ENCODE measurements around the gene RXFP4. TPM values are rescaled to one million over a fixed set of nuclear protein-coding genes. Genes with fewer than 3 reads are reported as not detected.
A peak's percentile ranks its signal among the peaks of the same experiment; 100 is the strongest.

The RXFP4 gene
- total and polyA plus RNA-seq, 2 of the 13 experiments (the other 11 are each of a cell fraction or from before 2014, with no cell fraction given): 0.38 to 1.4 TPM

DNA sequence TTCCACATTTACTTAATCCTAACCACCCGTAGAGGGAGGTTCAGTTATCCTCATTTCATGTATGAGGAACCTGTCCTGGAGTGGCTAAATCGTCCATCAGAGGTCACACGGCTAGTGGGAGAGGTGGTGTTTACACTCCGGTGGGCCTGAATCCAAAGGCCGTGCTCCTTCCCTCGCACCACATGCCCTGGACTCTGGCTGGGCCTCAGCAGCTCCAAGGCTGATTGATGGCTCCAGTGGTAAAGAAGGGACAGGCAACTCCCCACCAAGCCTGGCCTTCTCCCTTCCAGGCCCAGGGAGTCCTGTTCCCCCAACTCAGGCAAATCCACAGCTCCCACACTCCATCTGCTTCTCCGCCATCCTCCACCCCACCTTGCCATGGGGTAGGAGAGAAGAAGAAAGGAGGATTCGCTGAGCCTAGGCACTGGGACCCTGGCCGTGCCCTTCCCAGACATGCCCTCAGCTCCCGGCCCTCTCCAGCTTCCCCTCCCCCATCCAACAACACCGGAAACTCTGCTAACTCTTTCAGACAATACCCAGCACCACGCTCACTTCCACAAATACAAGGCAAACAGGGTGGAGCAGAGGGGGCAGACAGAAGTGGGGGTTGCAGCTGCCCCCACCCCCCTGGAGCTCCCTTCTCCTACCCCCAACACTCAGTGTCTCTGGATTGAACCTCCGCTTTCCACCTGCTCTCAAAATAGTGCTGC is 26.1 kb downstream of the RXFP4 start (continued):
- TF ChIP-seq, protein P1, sequence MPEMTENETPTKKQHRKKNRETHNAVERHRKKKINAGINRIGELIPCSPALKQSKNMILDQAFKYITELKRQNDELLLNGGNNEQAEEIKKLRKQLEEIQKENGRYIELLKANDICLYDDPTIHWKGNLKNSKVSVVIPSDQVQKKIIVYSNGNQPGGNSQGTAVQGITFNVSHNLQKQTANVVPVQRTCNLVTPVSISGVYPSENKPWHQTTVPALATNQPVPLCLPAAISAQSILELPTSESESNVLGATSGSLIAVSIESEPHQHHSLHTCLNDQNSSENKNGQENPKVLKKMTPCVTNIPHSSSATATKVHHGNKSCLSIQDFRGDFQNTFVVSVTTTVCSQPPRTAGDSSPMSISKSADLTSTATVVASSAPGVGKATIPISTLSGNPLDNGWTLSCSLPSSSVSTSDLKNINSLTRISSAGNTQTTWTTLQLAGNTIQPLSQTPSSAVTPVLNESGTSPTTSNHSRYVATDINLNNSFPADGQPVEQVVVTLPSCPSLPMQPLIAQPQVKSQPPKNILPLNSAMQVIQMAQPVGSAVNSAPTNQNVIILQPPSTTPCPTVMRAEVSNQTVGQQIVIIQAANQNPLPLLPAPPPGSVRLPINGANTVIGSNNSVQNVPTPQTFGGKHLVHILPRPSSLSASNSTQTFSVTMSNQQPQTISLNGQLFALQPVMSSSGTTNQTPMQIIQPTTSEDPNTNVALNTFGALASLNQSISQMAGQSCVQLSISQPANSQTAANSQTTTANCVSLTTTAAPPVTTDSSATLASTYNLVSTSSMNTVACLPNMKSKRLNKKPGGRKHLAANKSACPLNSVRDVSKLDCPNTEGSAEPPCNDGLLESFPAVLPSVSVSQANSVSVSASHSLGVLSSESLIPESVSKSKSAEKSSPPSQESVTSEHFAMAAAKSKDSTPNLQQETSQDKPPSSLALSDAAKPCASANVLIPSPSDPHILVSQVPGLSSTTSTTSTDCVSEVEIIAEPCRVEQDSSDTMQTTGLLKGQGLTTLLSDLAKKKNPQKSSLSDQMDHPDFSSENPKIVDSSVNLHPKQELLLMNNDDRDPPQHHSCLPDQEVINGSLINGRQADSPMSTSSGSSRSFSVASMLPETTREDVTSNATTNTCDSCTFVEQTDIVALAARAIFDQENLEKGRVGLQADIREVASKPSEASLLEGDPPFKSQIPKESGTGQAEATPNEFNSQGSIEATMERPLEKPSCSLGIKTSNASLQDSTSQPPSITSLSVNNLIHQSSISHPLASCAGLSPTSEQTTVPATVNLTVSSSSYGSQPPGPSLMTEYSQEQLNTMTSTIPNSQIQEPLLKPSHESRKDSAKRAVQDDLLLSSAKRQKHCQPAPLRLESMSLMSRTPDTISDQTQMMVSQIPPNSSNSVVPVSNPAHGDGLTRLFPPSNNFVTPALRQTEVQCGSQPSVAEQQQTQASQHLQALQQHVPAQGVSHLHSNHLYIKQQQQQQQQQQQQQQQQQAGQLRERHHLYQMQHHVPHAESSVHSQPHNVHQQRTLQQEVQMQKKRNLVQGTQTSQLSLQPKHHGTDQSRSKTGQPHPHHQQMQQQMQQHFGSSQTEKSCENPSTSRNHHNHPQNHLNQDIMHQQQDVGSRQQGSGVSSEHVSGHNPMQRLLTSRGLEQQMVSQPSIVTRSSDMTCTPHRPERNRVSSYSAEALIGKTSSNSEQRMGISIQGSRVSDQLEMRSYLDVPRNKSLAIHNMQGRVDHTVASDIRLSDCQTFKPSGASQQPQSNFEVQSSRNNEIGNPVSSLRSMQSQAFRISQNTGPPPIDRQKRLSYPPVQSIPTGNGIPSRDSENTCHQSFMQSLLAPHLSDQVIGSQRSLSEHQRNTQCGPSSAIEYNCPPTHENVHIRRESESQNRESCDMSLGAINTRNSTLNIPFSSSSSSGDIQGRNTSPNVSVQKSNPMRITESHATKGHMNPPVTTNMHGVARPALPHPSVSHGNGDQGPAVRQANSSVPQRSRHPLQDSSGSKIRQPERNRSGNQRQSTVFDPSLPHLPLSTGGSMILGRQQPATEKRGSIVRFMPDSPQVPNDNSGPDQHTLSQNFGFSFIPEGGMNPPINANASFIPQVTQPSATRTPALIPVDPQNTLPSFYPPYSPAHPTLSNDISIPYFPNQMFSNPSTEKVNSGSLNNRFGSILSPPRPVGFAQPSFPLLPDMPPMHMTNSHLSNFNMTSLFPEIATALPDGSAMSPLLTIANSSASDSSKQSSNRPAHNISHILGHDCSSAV (CRISPR knock-in tag; IDR thresholded peaks at IDR 0.05; ENCODE audit: borderline replicate concordance): no peak
- TF ChIP-seq, protein P2, sequence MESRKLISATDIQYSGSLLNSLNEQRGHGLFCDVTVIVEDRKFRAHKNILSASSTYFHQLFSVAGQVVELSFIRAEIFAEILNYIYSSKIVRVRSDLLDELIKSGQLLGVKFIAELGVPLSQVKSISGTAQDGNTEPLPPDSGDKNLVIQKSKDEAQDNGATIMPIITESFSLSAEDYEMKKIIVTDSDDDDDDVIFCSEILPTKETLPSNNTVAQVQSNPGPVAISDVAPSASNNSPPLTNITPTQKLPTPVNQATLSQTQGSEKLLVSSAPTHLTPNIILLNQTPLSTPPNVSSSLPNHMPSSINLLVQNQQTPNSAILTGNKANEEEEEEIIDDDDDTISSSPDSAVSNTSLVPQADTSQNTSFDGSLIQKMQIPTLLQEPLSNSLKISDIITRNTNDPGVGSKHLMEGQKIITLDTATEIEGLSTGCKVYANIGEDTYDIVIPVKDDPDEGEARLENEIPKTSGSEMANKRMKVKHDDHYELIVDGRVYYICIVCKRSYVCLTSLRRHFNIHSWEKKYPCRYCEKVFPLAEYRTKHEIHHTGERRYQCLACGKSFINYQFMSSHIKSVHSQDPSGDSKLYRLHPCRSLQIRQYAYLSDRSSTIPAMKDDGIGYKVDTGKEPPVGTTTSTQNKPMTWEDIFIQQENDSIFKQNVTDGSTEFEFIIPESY (CRISPR knock-in tag; IDR thresholded peaks at IDR 0.05): no peak
- TF ChIP-seq, protein P3, sequence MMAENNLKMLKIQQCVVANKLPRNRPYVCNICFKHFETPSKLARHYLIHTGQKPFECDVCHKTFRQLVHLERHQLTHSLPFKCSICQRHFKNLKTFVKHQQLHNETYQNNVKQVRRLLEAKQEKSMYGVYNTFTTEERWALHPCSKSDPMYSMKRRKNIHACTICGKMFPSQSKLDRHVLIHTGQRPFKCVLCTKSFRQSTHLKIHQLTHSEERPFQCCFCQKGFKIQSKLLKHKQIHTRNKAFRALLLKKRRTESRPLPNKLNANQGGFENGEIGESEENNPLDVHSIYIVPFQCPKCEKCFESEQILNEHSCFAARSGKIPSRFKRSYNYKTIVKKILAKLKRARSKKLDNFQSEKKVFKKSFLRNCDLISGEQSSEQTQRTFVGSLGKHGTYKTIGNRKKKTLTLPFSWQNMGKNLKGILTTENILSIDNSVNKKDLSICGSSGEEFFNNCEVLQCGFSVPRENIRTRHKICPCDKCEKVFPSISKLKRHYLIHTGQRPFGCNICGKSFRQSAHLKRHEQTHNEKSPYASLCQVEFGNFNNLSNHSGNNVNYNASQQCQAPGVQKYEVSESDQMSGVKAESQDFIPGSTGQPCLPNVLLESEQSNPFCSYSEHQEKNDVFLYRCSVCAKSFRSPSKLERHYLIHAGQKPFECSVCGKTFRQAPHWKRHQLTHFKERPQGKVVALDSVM (CRISPR knock-in tag; IDR thresholded peaks at IDR 0.05): no peak
- TF ChIP-seq CBFB (CRISPR knock-in tag; IDR thresholded peaks at IDR 0.05) (no peak), SP140L (CRISPR knock-in tag; IDR thresholded peaks at IDR 0.05; ENCODE audit: borderline replicate concordance) (no peak)
- TF ChIP-seq, protein P4, sequence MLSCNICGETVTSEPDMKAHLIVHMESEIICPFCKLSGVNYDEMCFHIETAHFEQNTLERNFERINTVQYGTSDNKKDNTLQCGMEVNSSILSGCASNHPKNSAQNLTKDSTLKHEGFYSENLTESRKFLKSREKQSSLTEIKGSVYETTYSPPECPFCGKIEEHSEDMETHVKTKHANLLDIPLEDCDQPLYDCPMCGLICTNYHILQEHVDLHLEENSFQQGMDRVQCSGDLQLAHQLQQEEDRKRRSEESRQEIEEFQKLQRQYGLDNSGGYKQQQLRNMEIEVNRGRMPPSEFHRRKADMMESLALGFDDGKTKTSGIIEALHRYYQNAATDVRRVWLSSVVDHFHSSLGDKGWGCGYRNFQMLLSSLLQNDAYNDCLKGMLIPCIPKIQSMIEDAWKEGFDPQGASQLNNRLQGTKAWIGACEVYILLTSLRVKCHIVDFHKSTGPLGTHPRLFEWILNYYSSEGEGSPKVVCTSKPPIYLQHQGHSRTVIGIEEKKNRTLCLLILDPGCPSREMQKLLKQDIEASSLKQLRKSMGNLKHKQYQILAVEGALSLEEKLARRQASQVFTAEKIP (CRISPR knock-in tag; IDR thresholded peaks at IDR 0.05; ENCODE audit: borderline replicate concordance): no peak
- TF ChIP-seq, protein P5, sequence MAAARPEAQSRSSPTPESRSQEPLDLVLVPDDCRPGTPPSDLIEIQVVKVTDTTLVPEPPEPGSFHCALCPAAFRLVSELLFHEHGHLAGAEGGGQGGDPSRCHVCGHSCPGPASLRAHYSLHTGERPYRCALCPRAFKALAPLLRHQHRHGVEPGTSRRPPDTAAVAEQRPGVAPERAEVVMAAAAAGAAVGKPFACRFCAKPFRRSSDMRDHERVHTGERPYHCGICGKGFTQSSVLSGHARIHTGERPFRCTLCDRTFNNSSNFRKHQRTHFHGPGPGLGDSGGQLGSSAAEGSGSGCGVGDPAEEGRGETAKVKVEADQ (CRISPR knock-in tag; IDR thresholded peaks at IDR 0.05; ENCODE audit: borderline replicate concordance): 0 out of 2 replicates have a peak, but pooled peaks have one; percentile 61

All from HepG2 (cell line).